Neural progenitor cell (in vitro differentiated cells): ENCODE data around the gene WWOX.
"Not testable (repeated sequence)": the region's sequence is repeated elsewhere in the genome, so short reads cannot be mapped to it uniquely, and the experiment has no call there.

Source experiments
- CTCF ChIP-seq: fragments of 200-600 bp; sonication (generic); IDR thresholded peaks from 2 replicates; pipeline ENCODE4 v1.5.1; 2017; ENCODE audit warnings: antibody characterized with exemption, mild to moderate bottlenecking
- EZH2phosphoT487 ChIP-seq: fragments of 200-600 bp; sonication (generic); IDR thresholded peaks from 2 replicates; pipeline ENCODE4 v1.6.1; 2017; ENCODE audit warnings: antibody characterized with exemption

GRCh38 chr16:78059806-78060205, 39.6 kb upstream of the WWOX start:
- TF ChIP-seq CTCF, EZH2phosphoT487: not testable (repeated sequence)
